NCI-H748 (cell line): ENCODE data around the gene TMEM174.
A peak's percentile ranks its signal among the peaks of the same experiment; 100 is the strongest.

ENCODE experiments used
- DNase-seq: peaks from one replicate; lab custom pipeline; 2025; ENCODE audit not compliant: unreplicated experiment; lab: John Stamatoyannopoulos, UW

Gene TMEM174, protein sequence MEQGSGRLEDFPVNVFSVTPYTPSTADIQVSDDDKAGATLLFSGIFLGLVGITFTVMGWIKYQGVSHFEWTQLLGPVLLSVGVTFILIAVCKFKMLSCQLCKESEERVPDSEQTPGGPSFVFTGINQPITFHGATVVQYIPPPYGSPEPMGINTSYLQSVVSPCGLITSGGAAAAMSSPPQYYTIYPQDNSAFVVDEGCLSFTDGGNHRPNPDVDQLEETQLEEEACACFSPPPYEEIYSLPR

DNA sequence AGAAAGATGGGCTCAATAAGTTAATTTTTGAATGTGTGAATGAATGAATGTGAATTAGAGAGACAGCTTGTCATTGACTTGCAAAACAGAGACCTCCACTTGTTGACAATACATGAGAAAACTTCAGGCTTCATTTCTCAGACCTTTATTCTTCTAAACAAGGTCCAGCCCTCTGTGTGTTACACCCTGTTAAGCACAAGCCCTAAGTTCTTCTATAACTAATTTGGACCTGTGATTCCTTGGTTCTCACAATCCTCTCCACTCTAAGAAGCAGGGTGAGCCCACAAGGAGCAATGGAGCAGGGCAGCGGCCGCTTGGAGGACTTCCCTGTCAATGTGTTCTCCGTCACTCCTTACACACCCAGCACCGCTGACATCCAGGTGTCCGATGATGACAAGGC, at the start of gene TMEM174:
TSS of gene TMEM174 (plus strand) at position 243 of the 400 bp plus-strand sequence. CDS start at position 294, 51 bp downstream.
- DNase-seq, result no peak

DNA sequence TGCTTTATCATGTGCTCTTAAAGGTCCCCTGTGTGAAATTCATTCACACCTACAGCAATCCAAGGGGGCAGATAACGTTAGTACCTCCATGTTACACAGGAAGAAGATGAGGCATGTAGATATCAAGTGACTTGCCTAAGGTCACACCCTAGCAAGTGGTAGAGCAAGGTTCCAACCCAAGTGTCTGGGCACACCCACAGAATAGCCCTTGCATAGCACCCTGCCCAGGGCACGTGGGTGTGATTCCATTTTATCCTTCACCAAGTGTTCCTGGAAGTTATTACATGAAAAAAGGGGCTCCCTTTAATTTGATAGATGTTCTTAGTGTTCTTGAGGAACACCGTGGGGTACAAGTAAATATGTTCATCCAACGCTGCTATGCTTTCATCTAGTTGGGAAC, 47.7 kb upstream of the TMEM174 start:
- DNase-seq, result no peak

DNA sequence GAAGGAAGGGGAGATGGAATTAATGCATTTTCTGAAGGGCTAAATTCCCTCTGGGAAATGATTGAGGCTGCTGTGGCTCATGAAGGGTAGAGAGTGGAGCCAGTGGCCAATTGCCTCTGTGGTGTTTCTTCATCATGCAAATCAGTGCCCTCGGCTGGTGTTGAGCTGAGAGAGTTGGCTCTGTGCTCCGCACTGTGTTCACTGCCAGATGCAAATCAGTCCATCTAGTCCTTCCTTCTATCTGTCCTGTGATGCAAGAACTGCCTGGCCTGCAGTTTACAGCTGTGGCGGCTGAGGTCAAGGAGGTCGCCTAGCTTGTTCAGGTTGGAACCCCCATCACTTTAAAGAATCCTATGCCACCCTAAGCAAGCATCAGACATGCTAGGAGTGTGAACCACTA, 46.6 kb upstream of the TMEM174 start:
- DNase-seq, result no peak

DNA sequence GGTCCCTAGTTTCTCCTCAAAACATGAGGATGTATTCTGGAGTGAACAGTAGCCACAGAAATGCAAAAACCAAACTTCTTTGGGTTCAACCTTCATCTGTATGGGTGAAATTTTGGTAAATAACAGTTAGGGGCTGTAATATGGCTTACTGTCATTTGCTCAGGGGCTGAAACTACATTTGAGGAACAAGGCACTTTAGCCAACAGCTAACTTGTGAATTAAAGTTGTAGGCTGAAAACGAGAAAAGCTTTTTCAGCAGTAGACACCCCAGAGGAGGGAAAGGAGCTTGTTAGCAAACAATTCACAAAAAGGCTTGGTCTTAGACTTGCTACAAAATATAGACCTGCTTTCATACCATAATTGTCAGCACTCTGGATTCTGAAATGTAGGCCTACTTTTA, 46.0 kb upstream of the TMEM174 start:
- no peak for DNase-seq

DNA sequence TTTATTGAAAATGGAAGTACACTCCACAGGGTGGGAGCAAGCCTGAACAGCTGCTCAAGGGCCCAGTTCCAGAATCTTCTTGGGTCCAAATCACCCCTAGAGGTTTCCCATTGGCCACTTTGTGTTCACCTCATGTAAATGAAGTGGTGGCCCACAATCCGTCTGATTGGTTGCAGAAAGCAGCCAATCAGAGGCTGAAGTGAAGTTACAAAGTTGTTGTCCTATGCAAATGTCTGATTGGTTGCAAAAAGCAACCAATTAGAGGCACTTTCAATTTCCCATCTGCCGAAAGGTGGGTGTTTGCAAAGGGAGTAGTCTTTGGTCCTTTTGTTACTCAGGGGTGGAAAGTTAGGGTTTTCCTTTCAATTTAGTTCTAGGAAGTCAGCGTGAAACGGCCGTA, 43.9 kb upstream of the TMEM174 start:
- DNase-seq, result no peak

DNA sequence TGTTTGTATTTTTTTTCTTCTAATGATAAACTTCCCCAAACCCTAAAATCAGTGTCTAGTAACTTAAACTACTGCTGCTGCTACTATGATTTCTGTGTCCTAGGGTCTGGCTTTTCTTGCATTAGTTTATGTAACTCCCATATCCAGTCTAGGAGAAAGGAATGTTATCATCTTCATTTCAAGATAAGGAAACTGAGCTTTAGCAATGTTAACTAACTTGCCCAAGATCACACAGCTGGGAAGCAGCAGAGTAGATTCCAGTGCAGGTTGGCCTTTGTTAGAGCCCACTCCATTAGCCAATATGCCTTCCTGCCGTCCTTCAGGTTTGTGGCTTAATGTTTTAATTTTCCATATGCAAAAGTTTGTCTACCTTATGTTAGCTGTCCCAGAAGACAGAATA, 42.2 kb upstream of the TMEM174 start:
- DNase-seq, result no peak

DNA sequence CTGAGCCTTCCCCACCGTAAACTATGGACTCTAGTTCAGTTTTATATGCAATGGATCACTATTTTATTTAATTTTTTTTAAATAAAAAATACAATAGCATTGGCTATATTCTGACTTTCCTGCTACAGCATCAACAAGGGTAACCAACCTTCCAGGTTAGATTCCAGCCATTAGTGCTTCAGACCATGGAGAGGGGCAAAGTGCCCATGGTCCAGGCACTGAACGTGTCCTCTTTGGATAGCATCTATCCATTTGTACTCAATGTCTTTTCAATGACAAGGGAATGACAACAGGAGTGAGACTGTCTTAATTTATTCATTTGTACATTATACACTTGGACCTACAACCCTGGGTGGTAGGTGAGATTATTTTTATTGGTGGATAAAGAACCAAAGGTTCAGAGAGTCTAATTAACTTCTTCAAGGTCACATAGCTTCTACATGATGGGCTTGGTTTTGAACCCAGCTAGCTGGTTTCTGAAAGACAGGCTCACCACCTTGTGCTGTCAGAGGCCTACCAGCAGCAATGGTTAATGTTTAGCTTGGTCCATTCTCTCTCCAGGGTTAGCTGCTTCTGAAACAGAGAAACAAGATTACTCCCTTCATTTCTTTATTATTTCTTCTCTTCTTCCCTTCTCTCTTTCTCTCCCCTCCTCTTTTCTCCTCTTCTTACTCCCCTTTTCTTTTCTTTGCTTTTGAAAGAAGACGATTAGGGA, 41.1 kb upstream of the TMEM174 start:
- no peak for DNase-seq

DNA sequence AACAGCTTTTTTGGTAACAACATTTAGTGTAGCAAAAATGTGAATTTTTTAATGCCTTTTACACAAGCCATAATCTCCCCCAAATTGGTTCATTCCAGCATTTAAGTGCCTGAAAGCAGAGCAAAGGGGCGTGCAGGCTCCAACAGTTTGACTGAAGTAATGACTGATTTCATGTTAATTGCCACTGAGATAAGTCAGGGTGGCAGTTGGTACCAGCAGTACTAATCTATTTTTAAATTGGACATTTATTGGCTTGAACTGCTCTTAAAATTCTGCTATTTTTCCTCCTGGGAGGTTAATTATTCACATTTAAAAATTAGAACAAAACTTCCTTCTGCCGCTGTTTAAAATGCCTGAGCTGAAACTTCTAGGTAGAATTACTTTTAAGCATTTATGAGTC, 40.2 kb upstream of the TMEM174 start:
- DNase-seq, result no peak

DNA sequence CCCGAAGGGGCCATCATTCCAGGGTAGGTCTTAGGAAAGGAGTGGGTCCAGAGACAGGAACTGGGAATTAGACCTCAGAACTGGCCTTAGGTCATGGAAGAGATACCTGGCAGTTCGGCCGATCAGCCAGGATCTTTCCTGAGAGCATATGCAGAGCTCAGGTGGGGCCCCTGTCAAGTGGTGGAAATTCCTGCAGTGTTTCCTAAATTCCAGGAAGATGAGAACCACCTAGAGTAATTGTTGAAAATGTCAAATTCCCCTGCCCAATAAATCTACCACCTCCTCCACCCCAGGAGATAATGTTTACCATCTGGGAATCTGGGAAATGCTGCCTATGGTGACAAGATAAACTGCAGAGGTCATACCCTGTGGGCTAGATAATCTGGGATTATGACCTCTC, 38.0 kb upstream of the TMEM174 start:
- no peak for DNase-seq

DNA sequence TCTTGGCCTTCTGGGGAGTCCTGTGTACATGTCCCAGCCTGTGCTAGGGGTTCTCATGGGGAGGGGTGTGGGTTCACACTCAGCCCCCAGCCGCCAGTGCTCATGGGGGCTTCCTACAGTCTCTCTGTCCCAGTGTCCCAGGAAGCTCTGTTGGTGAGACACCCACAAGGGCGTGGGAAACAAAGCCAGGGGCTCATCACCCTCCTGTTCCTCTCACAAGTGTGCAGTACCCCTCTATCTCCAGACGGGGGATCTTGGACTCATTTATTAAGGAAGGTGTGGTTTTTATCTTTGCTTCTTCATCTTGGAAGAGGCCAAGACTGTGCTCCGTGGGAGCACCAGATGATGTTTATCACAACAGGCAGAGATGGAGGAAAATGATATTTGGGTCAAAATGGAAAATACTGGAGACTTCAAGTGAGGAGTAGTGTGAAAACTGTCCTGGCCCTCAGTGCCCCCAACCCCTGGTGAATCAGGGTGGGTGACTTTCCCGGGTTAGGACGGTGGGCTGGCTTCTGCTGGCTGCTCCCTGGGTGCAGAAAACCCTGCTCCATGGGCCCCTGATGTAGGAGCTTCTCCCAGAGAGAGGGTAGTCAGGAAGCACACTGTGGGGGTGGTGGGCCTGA, 37.5 kb upstream of the TMEM174 start:
- DNase-seq, result peak; percentile 47

DNA sequence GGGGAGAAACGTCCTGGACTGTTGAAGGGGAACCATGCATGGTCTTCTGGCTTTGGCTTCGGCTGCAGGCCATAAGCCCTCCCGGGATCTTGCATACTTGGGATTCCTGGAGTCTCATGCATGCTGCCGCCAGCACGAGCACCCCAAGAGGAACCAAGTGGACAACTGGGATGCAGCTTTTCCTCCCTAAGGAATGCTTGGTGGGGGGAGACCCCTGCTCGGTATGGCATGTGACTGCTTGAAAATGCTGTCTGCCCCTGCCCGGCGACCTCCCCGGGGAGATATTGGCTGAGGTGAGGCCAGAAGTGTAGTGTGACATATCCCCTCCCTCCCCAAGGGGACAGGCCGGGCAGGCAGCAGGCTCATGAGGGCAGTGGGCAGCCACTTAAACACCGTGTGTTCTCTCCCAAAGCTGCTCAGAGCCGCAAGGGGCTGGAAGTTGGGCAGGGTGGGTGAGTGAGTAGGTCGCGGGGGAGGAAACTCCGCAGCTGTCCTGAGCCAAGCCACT, 36.9 kb upstream of the TMEM174 start:
- no peak for DNase-seq

DNA sequence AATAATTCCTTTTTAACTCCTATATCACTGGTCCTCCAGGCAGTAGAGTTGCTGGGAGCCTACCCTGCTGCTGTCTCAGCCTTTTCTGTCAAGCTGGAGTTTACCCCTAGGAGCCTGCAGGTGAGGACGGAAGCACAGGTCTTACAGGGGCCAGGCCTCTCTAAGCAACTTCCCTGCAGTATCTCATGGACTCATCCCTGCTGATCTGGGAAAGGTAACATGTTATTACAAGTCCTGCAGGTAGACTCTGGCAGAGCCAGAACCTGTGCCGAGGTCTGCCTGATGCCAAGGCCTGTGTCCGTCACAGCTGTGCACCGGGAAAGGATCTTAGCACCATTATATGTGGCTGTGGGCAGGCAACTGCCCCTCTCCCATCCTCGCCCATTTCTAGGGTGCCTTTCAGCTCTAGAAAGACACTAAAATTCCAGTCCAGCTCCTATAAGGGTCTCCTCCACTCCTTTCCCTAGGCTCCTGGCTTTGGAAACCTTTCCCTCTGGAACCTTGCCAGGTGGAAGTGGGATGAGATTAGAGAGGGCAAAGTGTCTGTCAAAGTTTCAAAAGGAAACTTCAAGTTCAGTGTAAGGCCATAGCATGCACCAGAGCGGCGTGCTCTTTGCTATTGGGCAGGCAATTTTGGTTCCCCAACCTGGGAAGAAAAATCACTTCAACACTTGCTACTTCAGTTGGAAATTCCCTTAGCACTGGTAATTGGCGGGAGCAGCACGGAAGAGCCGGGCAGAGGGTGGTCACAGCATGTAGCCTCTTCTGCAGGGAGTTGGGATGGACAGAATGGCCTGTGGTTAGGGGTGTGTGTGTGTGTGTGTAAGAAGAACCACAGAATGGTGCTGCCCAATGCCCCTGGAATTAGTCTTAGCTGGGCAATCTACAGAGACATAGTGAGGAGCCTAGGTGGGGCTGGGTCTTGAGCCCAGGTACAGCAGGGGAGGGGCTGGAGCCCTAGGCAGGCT, 35.1 kb upstream of the TMEM174 start:
- no peak for DNase-seq

DNA sequence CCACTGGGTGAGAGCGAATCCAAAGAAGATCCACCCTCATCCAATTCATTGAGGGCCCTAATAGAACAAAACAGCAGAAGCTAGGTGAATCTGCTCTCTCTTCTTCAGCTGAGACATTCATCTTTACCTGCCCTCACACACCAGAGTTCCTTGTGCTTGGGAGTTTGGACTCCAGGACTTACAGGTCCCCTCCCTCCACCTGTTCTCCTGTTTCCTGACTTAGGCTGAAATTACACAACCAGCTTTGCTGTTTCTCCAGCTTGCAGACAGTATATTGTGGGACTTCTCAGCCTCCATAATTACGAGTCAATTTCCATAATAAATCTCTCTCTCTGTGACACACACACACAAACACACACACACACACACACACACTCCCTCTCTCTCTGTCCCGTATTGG, 33.5 kb upstream of the TMEM174 start:
- DNase-seq, result no peak

DNA sequence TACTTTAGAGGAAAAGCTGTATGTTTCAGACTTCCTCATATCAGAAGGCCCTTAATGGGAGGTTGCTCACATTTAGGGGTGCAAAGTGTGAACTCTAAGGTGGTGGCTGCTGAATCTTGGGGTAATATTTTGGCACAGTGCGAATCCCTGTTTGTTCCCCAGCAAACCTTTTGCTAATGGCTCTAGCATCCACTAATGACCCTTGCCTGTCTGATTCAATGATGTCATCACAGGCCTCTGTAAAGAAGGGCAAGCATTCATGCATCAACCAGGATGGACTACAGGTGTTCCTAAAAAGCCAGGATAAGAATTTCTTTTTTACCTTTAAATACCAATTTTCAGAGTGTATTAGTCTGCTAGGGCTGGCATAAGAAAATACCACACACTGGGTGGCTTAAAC, 32.2 kb upstream of the TMEM174 start:
- DNase-seq, result no peak

DNA sequence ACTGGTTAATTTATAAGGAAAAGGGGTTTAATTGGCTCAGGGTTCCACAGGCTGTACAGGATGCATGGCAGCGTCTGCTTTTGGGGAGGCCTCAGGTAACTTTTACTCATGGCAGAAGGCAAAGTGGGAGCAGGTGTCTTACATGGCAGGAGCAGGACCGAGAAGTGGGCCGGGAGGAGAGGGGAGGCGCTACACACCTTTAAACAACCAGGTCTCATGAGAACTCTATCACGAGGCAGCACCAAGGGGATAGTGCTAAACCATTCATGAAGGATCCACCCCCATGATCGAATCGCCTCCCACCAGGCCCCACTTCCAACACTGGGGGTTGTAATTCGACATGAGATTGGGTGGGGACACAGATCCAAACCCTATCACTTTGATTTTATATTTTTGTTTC, 31.0 kb upstream of the TMEM174 start:
- DNase-seq, result no peak

DNA sequence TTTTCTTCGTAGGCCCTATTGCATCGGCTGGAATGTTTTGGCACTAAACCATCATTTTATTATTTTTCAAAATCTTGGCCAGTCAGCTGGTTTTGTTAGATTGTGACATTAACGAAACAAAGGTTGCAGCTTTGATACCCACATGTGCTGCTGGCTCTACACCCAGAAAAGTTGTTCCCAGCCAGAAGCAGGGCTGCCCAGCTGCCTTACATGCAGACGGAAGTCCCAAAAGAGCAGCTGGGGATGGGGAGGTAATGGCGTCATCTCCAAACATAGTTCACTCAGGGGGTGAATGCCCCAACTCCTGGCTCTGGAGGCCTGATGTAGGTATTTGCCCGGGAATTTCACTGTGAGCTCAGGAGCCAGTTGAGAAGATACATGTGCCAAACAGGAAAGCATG, 29.3 kb upstream of the TMEM174 start:
- no peak for DNase-seq

DNA sequence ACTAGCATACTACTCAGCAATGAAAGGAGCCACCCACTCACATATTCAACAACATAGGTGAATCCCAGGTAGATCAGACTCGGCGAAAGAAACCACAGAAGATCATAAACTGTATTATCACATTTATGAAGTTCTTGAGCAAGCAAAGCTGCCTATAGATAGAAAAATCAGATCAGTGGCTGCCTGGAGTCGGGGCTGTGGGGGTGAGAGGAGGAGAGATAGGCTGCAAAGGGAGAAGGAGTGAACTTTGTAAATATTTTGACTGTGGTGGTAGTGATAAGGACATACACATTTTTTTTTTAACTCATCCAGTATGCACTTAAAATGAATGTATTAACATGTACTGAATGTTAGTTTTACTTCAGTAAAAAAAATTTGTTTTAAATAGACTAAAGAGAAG, 23.5 kb upstream of the TMEM174 start:
- DNase-seq, result no peak

DNA sequence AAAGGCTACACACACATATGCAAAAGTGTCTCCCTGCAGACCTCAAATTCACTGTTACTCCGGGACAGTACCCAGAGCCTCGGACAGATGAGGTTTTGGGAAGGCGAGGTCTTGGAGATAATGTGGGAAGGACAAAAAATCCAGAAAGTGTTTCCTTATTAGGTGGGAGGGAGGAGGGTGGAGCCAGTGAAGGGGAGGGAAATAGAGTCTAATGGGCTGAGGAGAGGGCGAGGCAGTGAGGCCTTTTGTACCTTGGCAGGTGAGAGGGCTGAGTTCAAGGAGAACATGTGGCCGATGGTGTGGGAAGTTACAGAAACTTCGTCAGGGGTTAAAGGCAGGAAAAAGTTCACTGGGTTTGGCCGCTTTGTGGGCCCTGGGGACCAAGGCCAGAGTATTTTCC, 22.1 kb upstream of the TMEM174 start:
- DNase-seq, result no peak

DNA sequence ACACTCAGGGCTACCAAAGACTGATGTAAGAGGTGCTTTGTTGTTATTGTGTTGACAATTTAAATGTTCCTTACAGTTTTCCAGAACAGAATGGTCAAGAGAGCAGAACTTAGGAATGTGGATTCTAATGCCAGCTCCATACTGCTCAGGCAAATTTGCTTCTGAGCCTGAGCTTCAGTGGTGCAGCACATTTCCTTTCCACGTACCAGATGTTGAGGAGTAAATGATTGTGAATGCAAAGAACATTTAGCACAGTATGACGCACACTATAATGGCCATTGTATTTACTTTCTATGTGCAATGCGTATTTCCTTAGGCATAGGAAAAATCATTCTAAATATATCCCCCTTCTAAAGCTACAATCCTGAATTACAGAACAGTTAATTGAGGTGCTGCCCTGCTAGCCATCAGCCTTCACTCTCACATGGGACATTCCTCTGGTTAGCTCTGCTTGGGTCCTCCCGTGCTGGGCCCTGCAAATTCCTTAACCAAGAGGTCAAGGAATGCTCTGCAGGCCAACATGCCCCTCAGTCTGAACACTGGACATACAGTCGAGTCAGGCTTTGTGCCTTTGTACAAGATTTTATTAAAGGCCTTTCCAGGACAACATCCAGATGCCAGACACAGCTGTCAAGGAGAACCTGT, 21.1 kb upstream of the TMEM174 start:
- DNase-seq, result no peak
